Measurements from ENCODE around the gene HSPB6. TPM values are rescaled to one million over a fixed set of nuclear protein-coding genes. Genes with fewer than 3 reads are reported as not detected.

The HSPB6 gene
- total RNA-seq, 4 donors from 2014 or later: 44.9 to 119 (median 96.6) TPM

DNA sequence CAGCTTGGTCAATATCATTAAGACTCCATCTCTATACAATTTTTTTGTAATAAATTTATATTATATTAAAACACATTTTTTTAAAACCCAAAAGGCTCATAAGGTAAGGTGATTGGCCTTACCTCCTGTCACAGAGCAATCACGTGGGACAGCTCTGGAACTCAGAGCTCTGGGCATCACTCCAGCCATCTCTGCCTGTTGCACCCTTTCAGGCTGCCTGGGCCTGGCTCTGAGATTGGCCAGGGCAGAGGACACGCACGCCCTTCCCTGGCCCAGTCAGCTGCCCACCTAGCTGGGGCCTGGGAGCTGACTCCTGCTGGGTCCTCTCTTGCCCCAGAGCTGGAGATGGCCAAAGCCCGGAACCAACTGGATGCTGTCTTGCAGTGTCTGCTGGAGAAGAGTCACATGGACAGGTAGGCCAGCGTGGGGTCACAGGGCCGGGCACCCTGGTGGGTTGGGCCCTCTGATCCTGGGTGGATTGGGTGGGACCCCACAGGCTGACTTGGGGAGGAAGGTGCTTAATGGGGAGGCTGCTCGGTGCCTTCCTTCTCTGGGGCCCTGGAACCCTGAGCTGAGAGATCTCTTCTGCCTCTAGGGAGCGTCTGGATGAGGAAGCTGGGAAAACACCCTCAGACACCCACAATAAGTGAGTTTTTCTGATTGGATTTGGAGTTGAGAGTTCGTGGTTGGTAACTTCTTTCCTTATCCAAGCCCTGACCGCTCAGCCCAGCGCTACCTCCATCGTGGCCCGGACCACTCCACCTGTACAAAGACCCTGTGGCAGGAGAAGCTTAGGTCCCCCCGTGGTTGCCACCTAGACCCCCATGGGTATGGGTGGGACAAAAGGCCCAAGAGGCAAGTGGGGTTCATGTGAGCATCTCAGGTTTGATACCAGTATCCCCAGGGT lies 4.7 kb downstream of the HSPB6 start:
- peak overlapping the region in 2 of 4 donors; percentile 6 to 98 for H3K27ac ChIP-seq
- H3K9me3 ChIP-seq: no peaks in the 10 kb centered on the region
- TF ChIP-seq POLR2AphosphoS5 (IDR thresholded peaks at IDR 0.05): no peak
- TF ChIP-seq EP300 (IDR thresholded peaks at IDR 0.05): no peak
- no peak for TF ChIP-seq POLR2A (IDR thresholded peaks at IDR 0.05)
- TF ChIP-seq, protein P1, sequence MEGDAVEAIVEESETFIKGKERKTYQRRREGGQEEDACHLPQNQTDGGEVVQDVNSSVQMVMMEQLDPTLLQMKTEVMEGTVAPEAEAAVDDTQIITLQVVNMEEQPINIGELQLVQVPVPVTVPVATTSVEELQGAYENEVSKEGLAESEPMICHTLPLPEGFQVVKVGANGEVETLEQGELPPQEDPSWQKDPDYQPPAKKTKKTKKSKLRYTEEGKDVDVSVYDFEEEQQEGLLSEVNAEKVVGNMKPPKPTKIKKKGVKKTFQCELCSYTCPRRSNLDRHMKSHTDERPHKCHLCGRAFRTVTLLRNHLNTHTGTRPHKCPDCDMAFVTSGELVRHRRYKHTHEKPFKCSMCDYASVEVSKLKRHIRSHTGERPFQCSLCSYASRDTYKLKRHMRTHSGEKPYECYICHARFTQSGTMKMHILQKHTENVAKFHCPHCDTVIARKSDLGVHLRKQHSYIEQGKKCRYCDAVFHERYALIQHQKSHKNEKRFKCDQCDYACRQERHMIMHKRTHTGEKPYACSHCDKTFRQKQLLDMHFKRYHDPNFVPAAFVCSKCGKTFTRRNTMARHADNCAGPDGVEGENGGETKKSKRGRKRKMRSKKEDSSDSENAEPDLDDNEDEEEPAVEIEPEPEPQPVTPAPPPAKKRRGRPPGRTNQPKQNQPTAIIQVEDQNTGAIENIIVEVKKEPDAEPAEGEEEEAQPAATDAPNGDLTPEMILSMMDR (IDR thresholded peaks at IDR 0.05): no peak
- H3K27me3 ChIP-seq: no peaks in the 10 kb centered on the region
- 58 to 75% methylated on average over 2 to 4 of the region's 14 CpGs for WGBS, 2 donors (ENCODE audit: low coverage in 1 of 2)
- ATAC-seq: no peak
- H3K4me3 ChIP-seq: no peak overlapping the region
- peaks cover 0 to 39% of the 10 kb centered on the region in 2 donors for H3K36me3 ChIP-seq
- H3K4me1 ChIP-seq: peaks cover 0 to 74% (median 30%) of the 10 kb centered on the region in 3 donors

DNA sequence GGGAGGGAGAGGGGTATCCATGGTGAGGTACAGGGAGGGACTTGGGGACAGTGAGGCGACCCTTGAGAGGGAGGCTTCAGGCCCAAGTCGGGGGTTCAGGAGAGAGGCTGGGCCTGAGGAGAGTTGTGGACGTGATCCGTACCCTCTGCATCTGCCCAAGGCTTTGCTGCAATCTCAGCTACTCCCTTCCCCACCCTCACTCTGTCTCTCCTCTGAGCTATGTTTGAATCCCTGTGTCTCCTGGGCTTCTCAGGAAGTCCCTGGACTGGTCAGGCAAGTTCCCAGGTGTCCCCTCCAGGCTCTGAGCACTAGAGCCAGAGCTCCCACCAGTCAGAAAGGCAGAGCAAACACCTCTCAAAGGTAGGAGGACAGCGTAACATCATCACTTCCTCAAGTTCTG lies 6.7 kb downstream of the HSPB6 start:
- no peaks in the 10 kb centered on the region for H3K27me3 ChIP-seq
- peaks cover 0 to 43% of the 10 kb centered on the region in 2 donors for H3K36me3 ChIP-seq
- no peak for ATAC-seq
- no peak overlapping the region for H3K4me3 ChIP-seq
- WGBS, 2 donors (ENCODE audit: low coverage in 1 of 2): 84 to 100% methylated on average over 1 to 2 of the region's 5 CpGs
- H3K27ac ChIP-seq: peak overlapping the region in 2 of 4 donors; percentile 87
- peaks cover 0 to 68% (median 28%) of the 10 kb centered on the region in 3 donors for H3K4me1 ChIP-seq
- H3K9me3 ChIP-seq: no peaks in the 10 kb centered on the region
- TF ChIP-seq POLR2AphosphoS5 (IDR thresholded peaks at IDR 0.05) (no peak), EP300 (IDR thresholded peaks at IDR 0.05) (no peak), POLR2A (IDR thresholded peaks at IDR 0.05) (no peak)
- TF ChIP-seq, protein P1 (IDR thresholded peaks at IDR 0.05): no peak

DNA sequence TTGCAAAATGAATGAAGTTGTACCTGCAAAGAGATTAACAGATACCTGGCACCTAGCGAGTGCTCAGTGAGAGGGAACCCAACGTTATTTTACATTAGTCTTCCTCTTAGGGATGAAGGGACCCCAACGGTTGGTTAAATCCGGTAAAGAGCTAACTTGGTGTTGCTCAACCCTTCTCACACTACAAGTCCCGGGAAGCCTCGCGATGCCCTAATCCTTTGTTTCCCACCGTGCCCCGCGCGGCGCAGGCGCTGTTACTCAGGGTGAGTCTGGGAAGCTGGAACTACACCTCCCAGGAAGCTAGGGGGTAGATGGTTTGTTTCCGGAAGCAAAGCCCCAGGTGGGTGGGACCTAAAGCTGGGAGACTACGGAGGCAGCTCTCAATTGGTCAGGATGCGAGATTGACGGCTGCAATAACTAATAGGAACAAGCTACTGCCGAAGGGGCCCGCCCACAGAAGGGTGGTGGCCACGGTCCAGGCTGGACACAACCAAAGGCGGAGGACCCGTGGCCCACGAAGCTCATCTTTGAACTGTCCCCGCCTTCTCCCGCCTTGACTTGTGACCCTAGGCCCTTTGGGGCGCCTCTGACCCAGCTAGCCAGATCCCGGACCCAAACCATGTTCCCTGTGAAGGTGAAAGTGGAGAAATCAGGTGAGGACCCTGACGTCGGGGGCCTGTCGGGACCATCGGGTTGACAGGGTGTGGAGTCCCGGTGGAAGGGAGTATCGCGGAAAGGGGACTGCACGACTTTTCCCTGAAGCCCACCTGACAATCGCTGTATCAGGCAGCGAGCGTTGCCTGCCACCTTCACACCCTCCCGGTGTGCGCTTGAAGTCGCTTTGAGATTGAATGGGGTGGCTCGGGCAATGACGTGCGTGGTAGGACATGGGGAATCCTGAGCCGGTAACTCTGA lies 8.5 kb downstream of the HSPB6 start, which contains the start of gene LIN37:
Gene LIN37 (plus strand): TSS at position 471 of the 915 bp plus-strand sequence. CDS start 149 bp downstream, at position 620.
- WGBS, 2 donors (ENCODE audit: low coverage in 1 of 2): 2 to 3% methylated on average over 17 to 19 of the region's 45 CpGs
- H3K36me3 ChIP-seq: peaks cover 0 to 34% of the 10 kb centered on the region in 2 donors
- TF ChIP-seq, protein P1 (IDR thresholded peaks at IDR 0.05): peak in 2 of 4 experiments; percentile 14 to 15
- peak; percentile 79 to 87 for TF ChIP-seq POLR2A (IDR thresholded peaks at IDR 0.05)
- peak; percentile 93 for TF ChIP-seq POLR2AphosphoS5 (IDR thresholded peaks at IDR 0.05)
- no peak for TF ChIP-seq EP300 (IDR thresholded peaks at IDR 0.05)
- H3K27me3 ChIP-seq: no peaks in the 10 kb centered on the region
- peak within 1 kb of the TSS; percentile 70 to 87 (median 87) for H3K27ac ChIP-seq
- H3K4me3 ChIP-seq: peak within 1 kb of the TSS; percentile 79 to 81
- H3K9me3 ChIP-seq: no peaks in the 10 kb centered on the region
- ATAC-seq: peak; percentile 93
- peaks cover 0 to 61% (median 28%) of the 10 kb centered on the region in 3 donors for H3K4me1 ChIP-seq

DNA sequence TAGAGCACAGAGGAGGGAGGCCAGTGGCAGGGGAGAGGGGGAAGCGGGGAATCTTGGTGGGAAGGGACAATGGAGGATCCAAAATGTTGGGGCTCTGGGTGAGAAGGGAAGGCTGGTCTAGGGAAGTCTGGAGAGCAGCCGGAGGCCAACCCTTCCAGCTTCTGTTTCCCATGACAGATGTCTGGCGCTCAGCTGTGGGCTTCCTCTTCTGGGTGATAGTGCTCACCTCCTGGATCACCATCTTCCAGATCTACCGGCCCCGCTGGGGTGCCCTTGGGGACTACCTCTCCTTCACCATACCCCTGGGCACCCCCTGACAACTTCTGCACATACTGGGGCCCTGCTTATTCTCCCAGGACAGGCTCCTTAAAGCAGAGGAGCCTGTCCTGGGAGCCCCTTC lies 10.3 kb downstream of the HSPB6 start:
- TF ChIP-seq POLR2AphosphoS5 (IDR thresholded peaks at IDR 0.05) (no peak), POLR2A (IDR thresholded peaks at IDR 0.05) (no peak), EP300 (IDR thresholded peaks at IDR 0.05) (no peak)
- TF ChIP-seq, protein P1 (IDR thresholded peaks at IDR 0.05): no peak
- no peak for ATAC-seq
- Histone ChIP-seq H3K9me3 (no peaks in the 10 kb centered on the region), H3K4me3 (peak overlapping the region in 1 of 2 donors; percentile 86), H3K36me3 (peaks cover 0 to 27% of the 10 kb centered on the region in 2 donors), H3K27me3 (no peaks in the 10 kb centered on the region), H3K27ac (peak overlapping the region in 1 of 4 donors; percentile 100), H3K4me1 (peaks cover 0 to 73% (median 28%) of the 10 kb centered on the region in 3 donors)
- WGBS, 2 donors (ENCODE audit: low coverage in 1 of 2): 81% methylated on average over 4 of the region's 5 CpGs; no CpG with 5 or more reads in 1 of the 2 donors

Measured in gastroesophageal sphincter (tissue), 4 donors.